OCI-LY1 (cell line): ENCODE measurements around the gene SLCO3A1.

Source experiments
- H2AFZ ChIP-seq: fragments of 200-600 bp; sonication (generic), shearing (Covaris generic); 2 replicates; pipeline ENCODE4 v1.6.0; 2014; ENCODE audit warnings: antibody characterized with exemption, mild to moderate bottlenecking, low read length
- H3F3A ChIP-seq: fragments of 200-600 bp; sonication (generic), shearing (Covaris generic); 2 replicates; pipeline ENCODE4 v1.6.0; 2014; ENCODE audit warnings: mild to moderate bottlenecking, antibody characterized with exemption, low read length, moderate library complexity; ENCODE audit not compliant: insufficient read depth
- H3K27ac ChIP-seq: fragments of 200-600 bp; sonication (generic); 2 replicates; pipeline ENCODE4 v1.5.1; 2014; ENCODE audit warnings: low read length, mixed run types, mild to moderate bottlenecking, low read depth; ENCODE audit not compliant: poor library complexity, severe bottlenecking
- H3K27me3 ChIP-seq: fragments of 200-600 bp; sonication (generic); 2 replicates; pipeline ENCODE4 v1.6.0; 2014; ENCODE audit warnings: antibody characterized with exemption, mild to moderate bottlenecking, low read length, moderate library complexity; ENCODE audit not compliant: insufficient read depth
- H3K36me3 ChIP-seq: fragments of 200-600 bp; sonication (generic); 2 replicates; pipeline ENCODE4 v1.6.1; 2014; ENCODE audit warnings: mild to moderate bottlenecking, antibody characterized with exemption, low read length, moderate library complexity, mixed read lengths; ENCODE audit not compliant: insufficient read depth
- H3K4me1 ChIP-seq: fragments of 200-600 bp; sonication (generic); 2 replicates; pipeline ENCODE4 v1.5.1; 2014; ENCODE audit warnings: mild to moderate bottlenecking, low read length, moderate library complexity; ENCODE audit not compliant: insufficient read depth, severe bottlenecking
- H3K4me2 ChIP-seq: fragments of 200-600 bp; sonication (generic), shearing (Covaris generic); 2 replicates; pipeline ENCODE4 v1.6.1; 2014; ENCODE audit warnings: low read length
- H3K4me3 ChIP-seq: fragments of 200-600 bp; sonication (generic); 2 replicates; pipeline ENCODE4 v1.5.1; 2014; ENCODE audit warnings: low read length, low read depth, mild to moderate bottlenecking, mixed read lengths; ENCODE audit not compliant: poor library complexity, severe bottlenecking
- H3K79me2 ChIP-seq: fragments of 200-600 bp; shearing (Covaris generic); 2 replicates; pipeline ENCODE4 v1.6.1; 2016; ENCODE audit warnings: mixed run types, low read length, mixed read lengths; ENCODE audit not compliant: insufficient read depth
- H3K9ac ChIP-seq: fragments of 200-600 bp; sonication (generic), shearing (Covaris generic); 2 replicates; pipeline ENCODE4 v1.6.1; 2014; ENCODE audit warnings: mild to moderate bottlenecking, low read length, mixed read lengths
- H3K9me2 ChIP-seq: fragments of 200-600 bp; sonication (generic), shearing (Covaris generic); 2 replicates; pipeline ENCODE4 v1.6.1; 2014; ENCODE audit warnings: low read depth, mild to moderate bottlenecking, low read length, mixed read lengths
- H3K9me3 ChIP-seq: fragments of 200-600 bp; shearing (Covaris generic); 2 replicates; pipeline ENCODE4 v1.6.1; 2014; ENCODE audit warnings: low read length, mixed read lengths
- H4K20me1 ChIP-seq: fragments of 200-600 bp; sonication (generic), shearing (Covaris generic); 2 replicates; pipeline ENCODE4 v1.6.0; 2016; ENCODE audit warnings: mild to moderate bottlenecking, low read length; ENCODE audit not compliant: insufficient read depth
- CTCF ChIP-seq: fragments of 200-600 bp; sonication (generic), shearing (Covaris generic); IDR thresholded peaks from 2 replicates; pipeline ENCODE4 v1.5.1; 2017; ENCODE audit warnings: mild to moderate bottlenecking, antibody characterized with exemption, low read length, moderate library complexity, mixed read lengths
- EZH2 ChIP-seq: fragments of 200-600 bp; sonication (generic), shearing (Covaris generic); IDR thresholded peaks from 2 replicates; pipeline ENCODE4 v1.8.0; 2017; ENCODE audit warnings: borderline replicate concordance, mixed run types, mild to moderate bottlenecking, antibody characterized with exemption, low read length, moderate library complexity, mixed read lengths

Gene SLCO3A1

GRCh38 chr15:92107510-92107909 is 254.0 kb downstream of the SLCO3A1 start:
- Histone ChIP-seq H3K4me1 (no peaks in the 10 kb centered on the region), H3K36me3 (no peaks in the 10 kb centered on the region), H3K79me2 (no peaks in the 10 kb centered on the region), H3K4me2 (no peak overlapping the region), H3K27ac (no peak overlapping the region), H3K27me3 (no peaks in the 10 kb centered on the region), H3K9me3 (no peaks in the 10 kb centered on the region), H4K20me1 (no peaks in the 10 kb centered on the region), H3F3A (no peaks in the 10 kb centered on the region), H3K9me2 (no peaks in the 10 kb centered on the region), H3K9ac (no peak overlapping the region), H3K4me3 (no peak overlapping the region), H2AFZ (no peak overlapping the region)
- TF ChIP-seq CTCF, result no peak
- TF ChIP-seq EZH2, result no peak

GRCh38 chr15:92109191-92109873 is 255.8 kb downstream of the SLCO3A1 start:
- H3K36me3 ChIP-seq, result no peaks in the 10 kb centered on the region
- TF ChIP-seq EZH2, result no peak
- H4K20me1 ChIP-seq, result no peaks in the 10 kb centered on the region
- H3K4me3 ChIP-seq, result no peak overlapping the region
- H3F3A ChIP-seq, result no peaks in the 10 kb centered on the region
- H3K4me1 ChIP-seq, result no peaks in the 10 kb centered on the region
- H2AFZ ChIP-seq, result no peak overlapping the region
- H3K79me2 ChIP-seq, result no peaks in the 10 kb centered on the region
- no peaks in the 10 kb centered on the region for H3K9me2 ChIP-seq
- no peaks in the 10 kb centered on the region for H3K9me3 ChIP-seq
- H3K27ac ChIP-seq, result no peak overlapping the region
- no peaks in the 10 kb centered on the region for H3K27me3 ChIP-seq
- no peak overlapping the region for H3K9ac ChIP-seq
- H3K4me2 ChIP-seq, result no peak overlapping the region

GRCh38 chr15:92111291-92111690 is 257.8 kb downstream of the SLCO3A1 start:
- Histone ChIP-seq H3K79me2 (no peaks in the 10 kb centered on the region), H3K4me1 (no peaks in the 10 kb centered on the region), H3K36me3 (no peaks in the 10 kb centered on the region), H3K4me3 (no peak overlapping the region), H4K20me1 (no peaks in the 10 kb centered on the region), H3K9me2 (no peaks in the 10 kb centered on the region), H3K27ac (no peak overlapping the region), H3K27me3 (no peaks in the 10 kb centered on the region), H2AFZ (no peak overlapping the region), H3F3A (no peaks in the 10 kb centered on the region), H3K9me3 (no peaks in the 10 kb centered on the region), H3K9ac (no peak overlapping the region), H3K4me2 (no peak overlapping the region)
- TF ChIP-seq EZH2, result no peak
- TF ChIP-seq CTCF, result no peak

GRCh38 chr15:92111751-92112150 is 258.2 kb downstream of the SLCO3A1 start:
- H3K27me3 ChIP-seq, result no peaks in the 10 kb centered on the region
- no peaks in the 10 kb centered on the region for H4K20me1 ChIP-seq
- no peaks in the 10 kb centered on the region for H3K9me3 ChIP-seq
- H2AFZ ChIP-seq, result no peak overlapping the region
- no peak overlapping the region for H3K27ac ChIP-seq
- H3K4me2 ChIP-seq, result no peak overlapping the region
- H3K9me2 ChIP-seq, result no peaks in the 10 kb centered on the region
- H3K79me2 ChIP-seq, result no peaks in the 10 kb centered on the region
- no peaks in the 10 kb centered on the region for H3K4me1 ChIP-seq
- no peak overlapping the region for H3K4me3 ChIP-seq
- no peak for TF ChIP-seq EZH2
- no peak for TF ChIP-seq CTCF
- H3K9ac ChIP-seq, result no peak overlapping the region
- no peaks in the 10 kb centered on the region for H3F3A ChIP-seq
- no peaks in the 10 kb centered on the region for H3K36me3 ChIP-seq
